GM21390 (cell line): ENCODE measurements around the gene GPATCH3.
"Not testable (repeated sequence)": the region's sequence is repeated elsewhere in the genome, so short reads cannot be mapped to it uniquely, and the experiment has no call there.

Experiments
- ATAC-seq: cut with Tn5 transposase; IDR thresholded peaks from one replicate; pipeline ENCODE4 v1.9.1; 2021; ENCODE audit not compliant: unreplicated experiment

The GPATCH3 gene

DNA sequence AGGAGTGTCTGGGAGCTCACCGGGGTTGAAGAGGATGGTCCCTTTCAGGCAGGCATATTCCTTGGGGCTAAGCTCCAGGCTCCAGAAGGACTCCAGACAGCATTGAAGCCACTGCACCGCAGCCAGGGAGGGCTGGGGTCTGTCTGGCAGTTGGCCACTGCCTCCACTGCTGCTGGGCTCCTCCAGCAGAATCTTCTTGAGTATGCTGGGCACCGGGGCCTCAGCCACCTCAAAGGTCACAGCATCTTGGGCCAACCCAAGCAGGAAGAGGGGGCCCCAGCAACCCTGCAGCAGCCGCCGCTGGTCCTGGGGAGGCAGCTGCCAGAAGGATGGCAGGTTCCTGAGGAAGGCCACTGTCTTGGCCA lies 13.1 kb upstream of the GPATCH3 start:
- no peak for ATAC-seq

DNA sequence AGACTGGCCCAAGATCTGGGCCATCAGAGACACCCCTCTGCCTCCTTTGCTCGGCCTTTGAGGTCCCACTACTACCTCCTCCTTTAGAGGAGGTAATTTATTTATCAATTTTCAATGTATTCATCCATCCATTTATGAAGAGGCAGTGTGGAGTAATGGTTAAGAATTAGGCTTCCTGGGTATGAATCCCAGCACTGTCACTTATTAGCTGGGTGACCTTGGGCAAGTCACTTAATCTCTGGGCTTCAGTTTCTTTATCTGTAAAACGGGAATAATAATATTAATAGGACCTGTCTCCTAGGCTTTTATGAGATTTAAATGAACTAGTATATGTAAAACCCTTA lies 11.9 kb upstream of the GPATCH3 start:
- no peak for ATAC-seq

DNA sequence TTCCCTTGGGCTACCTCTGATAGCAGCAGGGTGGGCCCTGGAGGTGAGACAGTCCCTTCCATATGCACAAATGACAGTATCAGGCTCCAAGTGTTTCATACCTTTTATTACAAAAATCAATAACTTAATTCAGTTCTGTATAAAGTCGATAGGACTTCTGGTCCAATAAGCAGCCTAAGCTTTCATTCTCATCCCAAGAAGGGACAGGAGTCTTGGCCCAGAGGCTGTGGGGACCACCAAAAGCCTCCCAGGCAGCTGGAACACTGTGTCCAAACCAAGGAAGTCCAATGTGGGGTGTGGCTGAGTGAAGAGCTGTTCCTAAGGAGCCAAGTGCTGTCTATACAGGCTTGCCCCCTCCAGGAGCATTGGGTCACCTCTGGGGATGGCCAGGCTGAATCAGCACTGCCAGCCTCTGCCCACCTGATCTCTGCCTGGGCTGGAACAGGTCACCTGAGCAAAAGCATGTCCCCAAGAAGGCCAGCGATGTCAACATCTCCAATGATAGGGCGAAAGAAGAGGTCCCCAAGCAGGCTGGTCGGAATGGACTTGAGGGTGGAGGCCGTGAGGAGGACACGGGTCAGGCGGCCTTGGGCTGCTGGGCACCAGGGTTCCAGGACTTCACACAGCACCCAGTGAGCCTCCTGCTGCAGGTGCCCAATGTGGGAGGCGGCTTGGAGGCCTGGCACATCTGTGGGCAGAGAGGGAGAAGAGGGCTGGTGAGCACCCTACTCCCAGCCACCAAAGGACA lies 11.3 kb upstream of the GPATCH3 start:
- ATAC-seq: no peak

GRCh38 chr1:26910343-26911160 lies 10.3 kb upstream of the GPATCH3 start:
- no peak for ATAC-seq

GRCh38 chr1:26909951-26910342 lies 9.7 kb upstream of the GPATCH3 start:
- ATAC-seq: no peak

DNA sequence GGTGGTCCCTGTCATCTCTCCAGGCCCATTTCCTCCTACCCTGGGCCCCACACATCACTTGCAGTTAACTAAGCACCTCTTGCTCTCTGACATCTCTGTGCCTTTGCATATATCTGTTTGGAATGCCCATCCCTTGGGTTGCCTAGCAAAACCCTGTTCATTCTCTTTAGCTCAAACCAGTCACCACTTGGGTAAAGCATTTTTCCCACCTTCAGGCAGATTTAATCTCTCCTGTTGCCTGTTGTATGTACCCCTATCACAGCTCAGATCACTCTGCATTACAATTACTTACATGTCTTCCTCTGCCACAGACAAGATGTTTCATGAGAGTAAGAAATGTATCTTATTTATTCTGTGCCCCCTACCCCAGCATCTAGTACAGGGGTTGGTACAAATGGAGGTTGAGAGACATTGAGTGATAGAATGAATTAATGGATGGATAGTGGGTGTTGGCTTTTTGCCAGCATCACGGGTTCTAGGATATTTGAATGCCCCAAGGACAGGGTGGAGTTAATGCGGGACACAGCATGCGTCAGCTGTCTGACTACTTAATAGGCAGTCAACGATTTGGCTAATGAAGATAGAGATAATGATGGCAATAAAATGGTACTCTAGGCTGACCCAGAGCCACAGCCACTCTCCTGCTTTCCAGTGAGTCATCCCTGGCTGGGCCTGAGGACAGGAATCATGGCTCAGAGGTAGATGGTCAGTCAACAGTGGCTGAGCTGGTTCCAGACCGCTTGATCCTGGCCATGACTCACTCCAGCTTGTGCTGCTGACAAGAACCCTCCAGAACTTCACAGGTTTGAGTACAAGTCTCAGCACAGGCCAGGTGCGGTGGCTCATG lies 7.0 kb upstream of the GPATCH3 start:
- no peak for ATAC-seq

- no peak for ATAC-seq
Observed at GRCh38 chr1:26900815-26901511, 696 bp upstream of the GPATCH3 start.

DNA sequence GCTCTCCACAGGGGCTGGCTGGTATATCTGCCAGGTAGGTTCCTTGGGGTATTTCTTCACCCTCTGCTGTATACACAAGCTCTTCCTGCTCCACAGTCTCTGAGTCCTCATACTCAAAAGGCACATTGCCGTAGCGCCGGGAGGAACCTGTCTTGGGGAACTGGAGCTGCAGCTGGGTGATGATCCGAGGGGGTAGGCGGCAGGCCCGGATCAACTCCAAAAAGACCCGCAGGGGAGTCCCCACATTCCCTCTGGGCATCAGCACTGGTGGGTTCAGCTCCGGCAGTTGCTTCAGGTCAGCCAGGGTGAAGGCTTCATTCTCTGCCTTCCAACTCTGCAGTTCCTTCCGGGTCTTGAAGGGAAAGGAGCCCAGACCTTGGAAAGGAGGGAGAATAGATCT lies 2.9 kb downstream of the GPATCH3 start:
- no peak for ATAC-seq

DNA sequence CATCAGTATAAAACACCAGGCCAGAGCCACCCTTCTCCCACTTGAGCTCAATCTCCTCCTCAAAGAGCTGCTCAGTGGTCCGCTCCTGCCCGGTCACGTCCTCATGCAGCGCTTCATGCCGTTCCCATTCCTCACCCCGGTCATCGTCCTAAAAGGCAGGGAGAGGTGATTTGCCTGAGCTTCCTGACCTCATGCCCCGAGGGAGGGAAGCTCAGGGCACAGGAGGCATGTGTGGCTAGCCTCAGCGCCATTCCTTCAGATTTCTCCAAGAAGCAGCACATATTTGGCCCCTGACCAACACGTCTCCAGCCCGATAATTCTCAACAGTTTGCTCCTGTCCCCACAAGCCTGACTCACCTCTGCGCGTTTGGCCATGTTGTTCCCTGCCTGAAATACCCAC lies 6.0 kb downstream of the GPATCH3 start:
- no peak for ATAC-seq

DNA sequence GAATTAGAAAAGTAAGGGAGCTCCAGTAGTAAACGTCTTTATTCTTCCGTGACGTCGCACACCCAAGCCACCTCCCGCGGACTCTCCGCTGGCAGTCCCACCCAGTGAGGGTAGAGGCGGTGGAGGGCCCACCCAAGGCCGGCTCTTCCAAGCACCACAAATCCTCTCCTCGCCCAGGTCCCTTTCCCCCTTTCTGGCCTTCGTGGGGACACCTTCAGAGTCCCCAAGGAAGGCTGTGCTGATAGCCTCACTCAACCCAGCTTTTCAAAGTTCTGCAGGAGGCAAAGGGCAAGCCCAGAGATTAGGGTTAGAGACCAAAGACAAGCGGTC lies 9.8 kb downstream of the GPATCH3 start:
- peak; percentile 23 for ATAC-seq

DNA sequence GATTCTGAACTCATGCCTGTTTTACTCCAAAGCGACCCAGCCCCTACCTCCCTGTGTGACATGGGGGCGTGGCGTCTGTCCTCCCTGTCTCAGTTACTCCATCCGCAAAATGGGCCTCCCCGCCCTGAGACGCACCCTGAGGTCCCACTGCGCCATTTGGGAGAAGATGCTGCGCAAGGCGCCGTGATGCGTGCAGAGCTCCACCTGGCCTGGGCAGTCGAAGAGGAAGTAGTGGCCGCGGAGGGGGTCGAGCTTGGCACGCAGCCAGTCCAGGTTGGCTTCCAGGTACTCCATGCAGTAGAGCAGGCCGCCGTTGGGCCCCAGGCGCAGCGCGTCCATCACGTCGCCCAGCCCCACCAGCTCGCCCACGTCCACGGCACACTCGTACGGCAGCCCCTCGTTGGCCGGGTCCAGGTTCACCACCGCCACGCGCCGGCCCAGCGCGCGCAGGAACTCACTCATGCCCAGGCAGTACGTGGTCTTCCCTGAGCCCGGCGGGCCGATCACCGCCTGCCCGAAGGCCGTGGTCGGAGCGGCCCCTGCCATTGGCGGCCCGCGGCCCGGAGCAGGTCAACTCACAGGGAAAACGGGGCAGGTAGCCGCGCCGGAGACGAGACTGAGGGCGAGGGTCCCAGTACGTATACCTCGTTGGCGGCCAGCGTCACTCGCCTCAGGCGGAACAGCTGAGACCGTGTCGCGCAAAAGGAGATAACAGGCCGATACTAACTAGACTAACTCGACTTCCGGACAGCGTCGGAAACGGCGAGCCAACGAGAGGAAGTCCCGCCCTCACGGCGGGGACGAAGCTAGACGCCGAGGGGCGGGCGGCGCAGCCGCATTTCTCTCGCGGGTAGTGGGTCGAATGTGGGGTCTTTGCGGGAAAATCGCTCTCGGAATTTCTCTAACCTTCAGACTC lies 10.5 kb downstream of the GPATCH3 start, which contains the start of gene GPN2:
GPN2 (minus strand) TSS at position 733 of the 916 bp plus-strand sequence; CDS start at position 546, 187 bp downstream.
- peak; percentile 88 for ATAC-seq

GRCh38 chr1:26888231-26888630 lies 12.0 kb downstream of the GPATCH3 start:
- no peak for ATAC-seq

GRCh38 chr1:26887125-26887524 lies 13.1 kb downstream of the GPATCH3 start:
- no peak for ATAC-seq

DNA sequence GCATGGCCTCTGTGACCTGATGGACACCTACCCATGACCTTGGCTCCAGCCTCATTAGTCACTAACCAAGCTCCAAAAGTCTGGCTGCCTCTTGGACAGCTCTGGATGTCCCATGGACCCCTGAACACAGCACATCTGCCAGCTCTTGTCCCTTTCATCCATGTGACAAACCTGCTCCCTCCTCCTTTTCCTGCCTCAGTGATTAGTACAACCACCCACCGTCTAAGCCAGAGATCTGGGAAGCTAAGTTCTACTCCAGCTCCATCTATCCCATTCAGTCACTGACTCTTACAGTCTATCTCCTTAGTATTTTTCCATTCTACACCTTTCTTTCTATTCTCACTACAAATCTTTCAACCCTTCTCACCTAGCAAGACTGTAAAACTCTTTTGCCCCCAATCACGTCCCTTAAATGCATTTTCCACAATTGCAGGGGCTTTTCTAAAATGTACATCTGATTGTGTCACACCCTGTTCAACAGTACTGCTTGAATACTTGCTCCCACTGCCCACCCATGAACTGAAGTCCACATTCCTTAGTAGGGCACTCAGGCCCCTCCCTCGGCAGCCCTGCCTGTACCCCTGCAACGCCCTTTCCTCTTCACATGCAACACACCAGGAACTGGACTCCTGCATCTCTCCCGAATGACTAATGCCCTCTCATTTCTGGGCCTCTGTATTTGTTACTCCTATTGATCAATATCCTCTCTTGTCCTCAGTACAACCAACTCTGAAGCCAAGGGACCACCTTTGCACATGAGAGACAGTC lies 17.4 kb downstream of the GPATCH3 start:
- ATAC-seq: no peak

GRCh38 chr1:26881611-26882010 lies 18.7 kb downstream of the GPATCH3 start:
- not testable (repeated sequence) for ATAC-seq

DNA sequence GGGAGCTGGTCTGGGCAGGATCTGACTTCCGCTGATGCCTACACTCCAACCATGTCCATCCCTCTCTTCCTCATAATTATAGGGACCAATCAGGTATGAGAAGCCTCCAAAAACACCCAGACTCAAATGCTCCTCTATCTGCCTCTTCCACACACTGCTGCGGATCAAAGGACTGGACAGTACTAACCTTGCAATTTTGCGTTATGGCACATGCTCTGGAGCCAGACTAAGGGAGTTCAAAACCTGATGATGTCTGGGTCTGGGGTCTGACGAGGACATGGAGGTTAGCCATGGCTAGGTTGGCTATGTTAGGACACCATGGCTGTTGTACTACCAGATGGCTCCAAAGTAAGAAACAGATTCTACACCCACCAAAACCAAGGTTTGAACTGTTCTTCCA lies 20.5 kb downstream of the GPATCH3 start:
- no peak for ATAC-seq

- ATAC-seq: no peak
Observed at GRCh38 chr1:26877326-26877725, 22.9 kb downstream of the GPATCH3 start.

GRCh38 chr1:26874896-26875295 lies 25.4 kb downstream of the GPATCH3 start:
- ATAC-seq: no peak

DNA sequence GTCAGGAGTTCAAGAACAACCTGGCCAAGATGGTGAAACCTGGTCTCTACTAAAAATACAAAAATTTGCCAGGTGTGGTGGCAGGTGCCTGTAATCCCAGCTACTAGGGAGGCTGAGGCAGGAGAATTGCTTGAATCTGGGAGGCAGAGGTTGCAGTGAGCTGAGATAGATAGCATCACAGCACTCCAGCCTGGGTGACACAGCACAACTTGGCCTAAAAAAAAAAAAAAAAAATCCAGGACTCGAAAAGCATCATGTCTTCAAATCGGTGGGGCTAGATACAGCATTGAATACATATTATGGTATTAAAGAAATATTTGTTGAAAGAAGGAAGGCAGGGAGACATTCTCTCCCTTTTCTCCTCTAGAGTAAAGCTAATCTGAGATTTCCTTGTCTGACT lies 27.2 kb downstream of the GPATCH3 start:
- not testable (repeated sequence) for ATAC-seq
